GM18507 (cell line): ENCODE measurements around the gene STXBP6.

ENCODE experiments used
- DNase-seq: peaks from one replicate; pipeline ENCODE4 v3.0.0; 2011; ENCODE audit warnings: low read depth; ENCODE audit not compliant: insufficient read length; ENCODE audit errors: extremely low spot score
- FAIRE-seq: peaks from 2 replicates; lab custom pipeline; 2011; peaks lifted over from hg19 to GRCh38; lab: Jason Lieb, UNC

Gene STXBP6

DNA sequence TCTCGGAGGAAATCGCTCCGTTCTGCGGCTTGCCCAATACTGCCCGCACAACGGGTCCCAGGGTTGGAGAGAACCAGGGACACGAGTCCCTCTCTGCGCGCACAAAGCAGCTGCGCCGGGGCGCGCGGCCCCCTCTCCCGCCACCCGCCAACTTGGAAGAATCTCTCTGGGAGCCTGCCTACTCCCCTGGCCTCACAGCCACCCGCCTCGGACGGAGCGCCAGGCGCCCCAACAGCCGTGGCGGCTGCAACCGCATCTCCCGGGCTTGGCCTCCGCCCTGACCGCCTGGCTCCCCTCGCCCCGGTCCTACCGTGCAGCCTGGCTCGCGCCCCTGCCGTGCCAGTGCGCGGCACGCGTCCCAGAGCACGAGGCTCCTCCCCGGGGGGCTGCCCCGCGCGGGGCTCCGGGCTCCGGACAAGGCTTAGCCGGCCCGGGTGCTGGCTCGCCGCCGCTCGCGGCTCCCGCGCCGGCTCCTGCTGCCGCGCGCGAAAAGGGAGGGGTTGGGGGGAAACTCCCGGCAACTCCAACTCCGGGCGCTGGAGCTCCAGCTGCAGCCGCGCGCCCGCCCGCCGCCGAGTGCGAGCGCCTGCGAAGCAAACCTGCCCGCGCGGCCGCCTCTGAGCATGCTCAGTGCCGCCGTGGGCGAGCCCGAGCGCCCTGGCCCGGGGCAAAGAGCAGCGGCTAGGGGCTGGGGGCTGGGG lies at the start of gene STXBP6:
Gene STXBP6, minus strand, starts transcription at position 580 of the 701 bp plus-strand sequence. CDS start 75,329 bp downstream, outside the sequence.
- DNase-seq: no peak
- FAIRE-seq: no peak

DNA sequence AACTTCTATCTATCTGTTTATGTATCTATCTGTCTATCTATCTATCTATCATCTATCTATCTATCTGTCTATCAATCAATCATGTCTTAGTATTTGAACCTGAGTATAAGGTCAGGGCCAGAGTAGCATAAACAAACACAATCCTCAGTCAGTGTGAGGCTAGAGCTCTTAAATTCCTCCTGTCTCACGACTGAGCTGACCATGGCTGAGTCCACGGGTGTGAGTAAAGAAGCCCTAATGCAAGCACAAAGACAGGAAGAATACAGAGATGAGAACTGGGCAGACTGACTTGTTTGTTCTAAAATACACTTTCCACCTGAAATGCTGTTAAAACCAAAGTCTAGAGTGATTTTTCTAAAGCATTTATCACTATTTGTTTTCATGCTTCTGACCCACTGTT lies 47.2 kb upstream of the STXBP6 start:
- DNase-seq: no peak
- no peak for FAIRE-seq

GRCh38 chr14:25095736-25096437 lies 45.9 kb upstream of the STXBP6 start:
- DNase-seq (no peak), FAIRE-seq (no peak)

DNA sequence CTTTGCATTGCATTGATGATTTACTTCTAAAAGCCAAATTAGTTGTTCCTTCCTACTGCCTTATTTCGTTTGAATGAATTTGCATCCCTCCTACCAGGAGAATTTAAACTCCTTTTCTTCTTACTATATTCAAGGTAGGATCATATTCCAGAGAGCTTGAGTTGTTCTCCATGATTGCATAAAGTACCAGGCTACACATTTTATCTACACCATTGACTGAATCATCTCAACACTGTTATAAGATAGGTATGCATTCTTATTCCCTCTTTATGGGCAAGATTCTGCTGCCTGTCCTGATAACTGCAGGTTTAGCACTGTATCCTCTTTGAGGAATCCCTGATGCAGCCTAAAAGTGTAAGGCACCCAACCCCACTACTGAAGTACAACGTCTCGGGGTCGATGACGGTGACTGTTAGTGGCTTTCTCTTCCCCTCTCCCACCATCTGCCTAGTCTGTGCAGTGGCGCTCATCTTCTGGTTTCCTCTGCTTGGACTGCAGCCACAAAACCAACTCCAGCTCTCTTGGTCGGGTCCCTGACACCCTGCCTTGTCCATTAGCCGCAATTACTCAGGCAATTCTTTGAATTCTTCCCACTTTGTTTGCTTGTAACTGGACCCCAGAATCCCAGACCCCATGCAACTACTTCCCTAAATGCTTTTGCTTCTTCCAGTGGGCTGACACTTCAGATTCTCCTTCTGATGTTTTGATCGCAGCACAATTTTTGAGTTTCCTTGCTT lies 44.4 kb upstream of the STXBP6 start:
- FAIRE-seq (no peak), DNase-seq (no peak)

GRCh38 chr14:25092258-25092740 lies 42.4 kb upstream of the STXBP6 start:
- no peak for DNase-seq
- FAIRE-seq: no peak

- FAIRE-seq (no peak), DNase-seq (no peak)
Observed at GRCh38 chr14:25090716-25091454, 40.9 kb upstream of the STXBP6 start.

DNA sequence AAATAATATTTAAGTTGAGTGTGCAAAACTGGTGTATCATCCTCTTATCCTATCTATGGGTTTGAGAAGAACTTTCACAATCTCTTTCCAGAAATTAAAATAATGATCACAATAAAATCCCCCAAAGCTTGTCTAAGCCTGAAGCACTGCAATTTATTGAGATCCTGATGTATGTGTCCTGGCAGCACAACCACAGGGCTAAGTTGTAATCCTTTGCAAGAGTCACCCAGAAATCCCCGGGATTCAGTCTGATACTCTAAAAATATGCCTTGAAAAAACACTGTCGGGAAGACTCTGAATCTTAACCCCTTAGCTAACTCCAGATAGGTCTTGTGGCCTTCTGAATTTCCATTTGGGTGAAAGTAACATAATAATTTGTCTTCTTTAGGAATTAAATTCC lies 40.3 kb upstream of the STXBP6 start:
- DNase-seq: no peak
- FAIRE-seq: no peak

DNA sequence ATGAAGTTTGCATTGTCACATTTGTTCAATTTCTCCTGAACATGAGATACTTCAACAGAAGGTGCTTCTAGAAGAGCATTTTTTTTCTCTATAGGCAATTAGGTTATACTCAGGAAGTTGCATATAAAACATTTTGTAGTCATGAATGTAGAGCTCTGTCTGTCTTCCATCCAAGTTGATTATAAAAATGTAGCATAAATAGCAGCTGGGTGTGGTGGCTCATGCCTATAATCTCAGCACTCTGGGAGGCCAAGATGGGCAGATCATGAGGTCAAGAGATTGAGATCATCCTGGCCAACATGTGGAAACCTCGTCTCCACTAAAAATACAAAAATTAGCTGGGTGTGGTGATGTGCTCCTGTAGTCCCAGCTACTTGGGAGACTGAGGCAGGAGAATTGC lies 39.5 kb upstream of the STXBP6 start:
- no peak for FAIRE-seq

DNA sequence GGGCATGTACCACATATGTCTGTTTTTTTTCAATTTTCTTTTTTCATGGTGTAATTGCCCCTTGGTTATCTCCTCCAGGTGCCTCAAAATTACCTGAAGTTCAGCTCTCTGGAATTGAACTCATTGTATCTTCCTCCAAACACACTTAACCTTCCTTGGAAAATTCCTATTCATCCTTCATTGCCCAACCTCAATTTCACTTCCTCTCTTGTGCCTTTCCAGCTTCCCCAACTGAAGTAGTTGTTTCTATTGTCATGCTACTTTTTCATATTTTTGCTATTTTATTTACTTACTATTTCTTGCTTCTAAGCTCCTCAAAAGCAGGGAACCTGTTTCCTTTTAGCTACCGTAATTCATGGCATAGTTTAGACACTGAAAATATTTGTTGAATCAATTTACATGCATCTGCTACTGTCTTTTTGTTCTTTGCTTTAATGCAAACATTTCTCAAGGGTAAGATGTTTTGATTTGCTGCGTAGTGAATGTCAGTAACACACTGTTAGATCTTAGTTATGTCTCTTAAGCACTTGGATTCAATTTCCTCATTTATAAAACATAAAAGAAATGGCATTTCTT lies 37.0 kb upstream of the STXBP6 start:
- DNase-seq (no peak), FAIRE-seq (no peak)

More for the DNA sequence above, 39.5 kb upstream of the STXBP6 start:
- DNase-seq: no peak

DNA sequence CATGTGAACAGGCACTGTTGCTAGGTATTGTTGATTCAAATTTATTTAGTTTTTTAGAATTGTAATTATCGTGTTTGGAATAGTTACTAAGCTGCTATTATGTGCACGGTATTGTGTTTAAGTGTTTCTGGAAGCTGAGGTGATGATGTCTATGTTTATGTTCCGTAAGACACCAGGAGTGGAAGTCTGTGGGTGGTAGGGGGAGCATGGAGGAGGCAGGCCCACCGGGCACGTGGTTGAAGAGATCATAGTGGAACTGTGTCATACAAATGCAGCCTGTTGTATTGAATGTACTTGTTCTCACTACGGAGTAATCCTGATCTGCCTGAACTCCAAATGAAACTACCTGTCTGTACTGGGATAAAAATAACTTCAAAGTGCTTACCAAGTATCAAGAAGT lies 36.1 kb upstream of the STXBP6 start:
- DNase-seq (no peak), FAIRE-seq (no peak)

- no peak for FAIRE-seq
- no peak for DNase-seq
Observed at GRCh38 chr14:25080682-25081081, 30.7 kb upstream of the STXBP6 start.

- DNase-seq (no peak), FAIRE-seq (no peak)
Observed at GRCh38 chr14:25079311-25079710, 29.4 kb upstream of the STXBP6 start.

GRCh38 chr14:25074099-25074685 lies 24.2 kb upstream of the STXBP6 start:
- no peak for DNase-seq
- FAIRE-seq: no peak

- no peak for FAIRE-seq
- DNase-seq: no peak
Observed at GRCh38 chr14:25069879-25070278, 19.9 kb upstream of the STXBP6 start.

- DNase-seq: no peak
- FAIRE-seq: no peak
Observed at GRCh38 chr14:25067600-25067999, 17.7 kb upstream of the STXBP6 start.

- DNase-seq: no peak
- FAIRE-seq: no peak
Observed at GRCh38 chr14:25062022-25062321, 12.0 kb upstream of the STXBP6 start.

GRCh38 chr14:25056688-25057078 lies 6.7 kb upstream of the STXBP6 start:
- no peak for DNase-seq
- FAIRE-seq: no peak

- FAIRE-seq (no peak), DNase-seq (no peak)
Observed at GRCh38 chr14:25055992-25056687, 6.2 kb upstream of the STXBP6 start.

GRCh38 chr14:25055005-25055404 lies 5.1 kb upstream of the STXBP6 start:
- no peak for DNase-seq
- FAIRE-seq: no peak
